Astrocyte (in vitro differentiated cells and primary cell): ENCODE results near the gene CMTM1.

Source experiments
- CTCF ChIP-seq: IDR thresholded peaks from 2 replicates; pipeline ENCODE4 v1.5.1; 2011; ENCODE audit warnings: low read depth, mild to moderate bottlenecking, inconsistent platforms, low read length, moderate library complexity; ENCODE audit not compliant: insufficient read depth
- EZH2 ChIP-seq: IDR thresholded peaks from 2 replicates; pipeline ENCODE4 v1.6.1; 2012; ENCODE audit warnings: mild to moderate bottlenecking, low read length, inconsistent platforms; ENCODE audit not compliant: insufficient read depth

GRCh38 chr16:66619534-66620428 is 53.5 kb downstream of the CMTM1 start:
- TF ChIP-seq CTCF (no peak), EZH2 (no peak)
